GM21737 (cell line): ENCODE data around the gene CEP295NL.

ENCODE experiments used
- ATAC-seq: cut with Tn5 transposase; IDR thresholded peaks from one replicate; pipeline ENCODE4 v1.9.1; 2021; ENCODE audit warnings: mild to moderate bottlenecking, moderate library complexity; ENCODE audit not compliant: unreplicated experiment

CEP295NL gene

DNA sequence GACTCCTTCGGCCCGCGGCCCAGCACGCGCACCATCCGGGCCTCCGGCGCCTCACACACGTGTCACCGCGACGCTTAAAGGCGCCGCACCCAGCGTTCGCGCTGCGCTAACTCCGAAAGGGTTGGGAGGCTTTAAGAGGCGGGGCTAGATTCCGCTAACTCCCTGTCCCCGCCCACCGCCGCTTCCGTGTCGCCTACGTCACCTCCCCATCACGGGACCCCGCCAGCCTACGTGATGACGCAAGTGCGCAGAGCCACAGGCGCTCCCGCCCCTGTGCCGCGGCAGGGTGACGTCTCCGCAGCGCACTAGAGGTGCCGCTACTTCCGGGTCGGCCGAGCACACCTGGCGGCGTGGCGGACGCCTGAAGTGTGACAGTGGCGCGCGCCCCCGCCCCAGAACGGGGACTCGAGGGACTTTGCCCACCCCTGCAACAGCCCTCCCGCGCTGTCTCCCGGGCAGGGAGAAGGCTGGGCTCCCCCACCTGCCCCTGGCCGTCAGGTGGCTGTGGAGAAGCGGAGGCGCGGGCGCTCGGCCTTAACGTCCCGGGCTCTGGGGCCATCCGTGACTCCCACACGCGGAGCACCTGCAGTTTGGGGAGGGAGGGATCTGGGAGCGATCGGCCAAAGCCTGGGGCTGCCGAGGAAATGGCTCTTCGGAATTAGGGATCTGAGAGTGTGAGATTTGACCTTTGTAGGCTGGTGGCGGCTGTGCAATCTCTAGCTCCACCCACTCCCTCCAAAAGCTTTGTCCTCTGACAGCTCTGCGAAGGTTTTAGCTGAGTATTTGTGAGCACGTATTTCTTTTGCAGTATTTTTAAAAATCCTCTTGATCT is 62.0 kb downstream of the CEP295NL start, which contains the start of gene USP36:
TSS of gene USP36 (minus strand) at position 35 of the 832 bp plus-strand sequence. CDS start 4,451 bp downstream, outside the sequence.
- peak; percentile 85 for ATAC-seq
